H1 (cell line): ENCODE results near the gene KCNQ2. TPM values are rescaled to one million over a fixed set of nuclear protein-coding genes. Genes with fewer than 3 reads are reported as not detected.

Experiments used
- SIRT6 ChIP-seq: IDR thresholded peaks from one replicate; pipeline ENCODE4 v1.7.1; 2012; ENCODE audit warnings: low read length, inconsistent platforms
- SP1 ChIP-seq: IDR thresholded peaks from 2 replicates; pipeline ENCODE4 v1.6.1; 2011; ENCODE audit warnings: low read depth, low read length
- TAF7 ChIP-seq: optimal IDR thresholded peaks from 2 replicates; pipeline ENCODE3; 2011; ENCODE audit warnings: low read depth, mild to moderate bottlenecking, inconsistent platforms, low read length, moderate library complexity, borderline replicate concordance
- polyA plus RNA-seq, 7 experiments: library from polyadenylated mRNA; depleted of rRNA in 3 of 7; stranded (reverse) in 5 of 7; unstranded in 2 of 7; fragments of >200 nt in 5 of 7; fragments of 200-250 nt in 2 of 7; gene quantifications; 1 replicate in 5 of 7; 2 replicates in 1 of 7; 4 replicates in 1 of 7; pipeline versions ENCODE4 v1.2.1 to v1.2.3, GENCODE V29; 2011 to 2013; ENCODE audit warnings: missing spikeins in 2 of 7, mixed read lengths in 2 of 7
- total RNA-seq: library from RNA; stranded (reverse); fragmentation: NEBNext Ultra II Directional; extraction: Animal tissue kit (Norgen Biotek cat#: 25700); gene quantifications from 2 replicates; pipeline ENCODE4 v1.2.1, GENCODE V29; 2021
- TF ChIP-seq, protein P1 (sequence below), 3 experiments: IDR thresholded peaks; 1 replicate in 2 of 3; 2 replicates in 1 of 3; pipeline versions ENCODE4 v1.5.1 to v1.6.1; 2011; ENCODE audit warnings: low read length in 3 of 3, mild to moderate bottlenecking in 3 of 3, inconsistent platforms in 2 of 3, low read depth in 1 of 3, moderate library complexity in 1 of 3; ENCODE audit not compliant: insufficient read depth in 1 of 3; ENCODE audit errors: control extremely low read depth in 1 of 3

Gene KCNQ2
- total and polyA plus RNA-seq, 2 of the 8 experiments (the other 6 are each of a cell fraction or from before 2014, with no cell fraction given), result 82.6 to 243 TPM

DNA sequence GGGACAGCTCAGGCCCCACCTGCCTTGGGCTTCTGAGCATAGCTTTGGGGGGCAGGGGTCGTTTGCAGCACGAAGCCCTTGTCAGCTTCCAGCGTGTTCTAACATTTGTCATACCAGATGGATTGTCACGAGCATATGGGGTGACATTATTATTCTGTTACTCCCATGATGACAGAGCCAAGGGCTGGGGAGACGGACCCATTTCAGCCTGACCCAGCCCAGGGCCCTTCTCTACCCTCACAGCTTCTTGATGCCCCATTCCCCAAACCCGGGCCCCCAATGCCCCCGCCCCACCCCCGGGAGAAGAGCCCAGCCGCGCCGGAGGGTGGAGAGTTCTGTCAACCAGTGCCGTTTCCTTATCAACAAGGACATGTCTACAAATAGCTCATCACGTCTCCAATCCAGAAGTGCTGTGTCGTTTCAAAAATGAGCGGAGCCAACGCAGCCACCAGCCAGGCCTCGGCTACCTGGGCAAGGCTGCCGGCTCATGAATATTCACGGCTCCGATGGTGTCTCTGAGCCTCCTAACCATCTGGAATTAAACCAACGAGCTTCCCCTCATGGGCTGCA lies 101.8 kb downstream of the KCNQ2 start (continued):
- TF ChIP-seq, protein P1, sequence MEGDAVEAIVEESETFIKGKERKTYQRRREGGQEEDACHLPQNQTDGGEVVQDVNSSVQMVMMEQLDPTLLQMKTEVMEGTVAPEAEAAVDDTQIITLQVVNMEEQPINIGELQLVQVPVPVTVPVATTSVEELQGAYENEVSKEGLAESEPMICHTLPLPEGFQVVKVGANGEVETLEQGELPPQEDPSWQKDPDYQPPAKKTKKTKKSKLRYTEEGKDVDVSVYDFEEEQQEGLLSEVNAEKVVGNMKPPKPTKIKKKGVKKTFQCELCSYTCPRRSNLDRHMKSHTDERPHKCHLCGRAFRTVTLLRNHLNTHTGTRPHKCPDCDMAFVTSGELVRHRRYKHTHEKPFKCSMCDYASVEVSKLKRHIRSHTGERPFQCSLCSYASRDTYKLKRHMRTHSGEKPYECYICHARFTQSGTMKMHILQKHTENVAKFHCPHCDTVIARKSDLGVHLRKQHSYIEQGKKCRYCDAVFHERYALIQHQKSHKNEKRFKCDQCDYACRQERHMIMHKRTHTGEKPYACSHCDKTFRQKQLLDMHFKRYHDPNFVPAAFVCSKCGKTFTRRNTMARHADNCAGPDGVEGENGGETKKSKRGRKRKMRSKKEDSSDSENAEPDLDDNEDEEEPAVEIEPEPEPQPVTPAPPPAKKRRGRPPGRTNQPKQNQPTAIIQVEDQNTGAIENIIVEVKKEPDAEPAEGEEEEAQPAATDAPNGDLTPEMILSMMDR (IDR thresholded peaks at IDR 0.05; ENCODE audit: control extremely low read depth in 1 of 3, insufficient read depth in 1 of 3, low read depth in 1 of 3, low read length in 3 of 3), result no peak
- TF ChIP-seq SP1, result no peak
- no peak for TF ChIP-seq SIRT6
- TF ChIP-seq TAF7, result no peak
